ENCODE measurements around the gene CYREN. TPM values are rescaled to one million over a fixed set of nuclear protein-coding genes. Genes with fewer than 3 reads are reported as not detected.

The CYREN gene
- polyA plus RNA-seq, 1 donor (not counting 4 experiments of a cell fraction or from before 2014, with no cell fraction given): 41.7 TPM

GRCh38 chr7:135192914-135193536 is 22.5 kb upstream of the CYREN start:
- Histone ChIP-seq H2AFZ (ENCODE audit: control insufficient read depth, low read length) (no peak overlapping the region), H3K4me3 (ENCODE audit: control insufficient read depth in 2 of 3, extremely low read depth in 1 of 3, insufficient read depth in 2 of 3, low read depth in 1 of 3, low read length in 3 of 3) (peak overlapping the region in 1 of 3 experiments; percentile 19), H3K9ac (ENCODE audit: control insufficient read depth, extremely low read depth, insufficient read depth, low read length) (no peak overlapping the region), H3K79me2 (ENCODE audit: control insufficient read depth, insufficient read depth, low read length) (no peaks in the 10 kb centered on the region), H3K9me1 (ENCODE audit: control insufficient read depth, extremely low read depth, insufficient read depth, low read length) (peaks cover 2% of the 10 kb centered on the region), H3K4me1 (ENCODE audit: control insufficient read depth, extremely low read depth, insufficient read depth, low read length) (peaks cover 46% of the 10 kb centered on the region), H4K20me1 (ENCODE audit: control insufficient read depth, extremely low read depth, insufficient read depth, low read length) (no peaks in the 10 kb centered on the region), H3K36me3 (ENCODE audit: control insufficient read depth in 2 of 2, extremely low read depth in 1 of 2, insufficient read depth in 2 of 2, low read length in 2 of 2) (peaks cover 26 to 34% of the 10 kb centered on the region in 2 experiments), H3K27ac (ENCODE audit: control insufficient read depth, insufficient read depth, low read length) (peak overlapping the region; percentile 25), H3K9me3 (ENCODE audit: control insufficient read depth, low read depth, low read length) (no peaks in the 10 kb centered on the region), H3K27me3 (ENCODE audit: control insufficient read depth, extremely low read depth, insufficient read depth, low read length) (no peaks in the 10 kb centered on the region), H3K4me2 (ENCODE audit: control insufficient read depth, extremely low read depth, insufficient read depth, low read depth, low read length) (peak overlapping the region; percentile 12)
- FAIRE-seq (peak; percentile 76), DNase-seq (ENCODE audit: low read depth, low spot score) (no peak)
- dilution Hi-C loops (cut with MboI; ENCODE audit: extremely low pct_ligation_motif_present, low sequenced_read_pairs): no loop called here
- TF ChIP-seq, protein P1, sequence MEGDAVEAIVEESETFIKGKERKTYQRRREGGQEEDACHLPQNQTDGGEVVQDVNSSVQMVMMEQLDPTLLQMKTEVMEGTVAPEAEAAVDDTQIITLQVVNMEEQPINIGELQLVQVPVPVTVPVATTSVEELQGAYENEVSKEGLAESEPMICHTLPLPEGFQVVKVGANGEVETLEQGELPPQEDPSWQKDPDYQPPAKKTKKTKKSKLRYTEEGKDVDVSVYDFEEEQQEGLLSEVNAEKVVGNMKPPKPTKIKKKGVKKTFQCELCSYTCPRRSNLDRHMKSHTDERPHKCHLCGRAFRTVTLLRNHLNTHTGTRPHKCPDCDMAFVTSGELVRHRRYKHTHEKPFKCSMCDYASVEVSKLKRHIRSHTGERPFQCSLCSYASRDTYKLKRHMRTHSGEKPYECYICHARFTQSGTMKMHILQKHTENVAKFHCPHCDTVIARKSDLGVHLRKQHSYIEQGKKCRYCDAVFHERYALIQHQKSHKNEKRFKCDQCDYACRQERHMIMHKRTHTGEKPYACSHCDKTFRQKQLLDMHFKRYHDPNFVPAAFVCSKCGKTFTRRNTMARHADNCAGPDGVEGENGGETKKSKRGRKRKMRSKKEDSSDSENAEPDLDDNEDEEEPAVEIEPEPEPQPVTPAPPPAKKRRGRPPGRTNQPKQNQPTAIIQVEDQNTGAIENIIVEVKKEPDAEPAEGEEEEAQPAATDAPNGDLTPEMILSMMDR (optimal IDR thresholded peaks at IDR 0.05 in 1 of 3, IDR thresholded peaks at IDR 0.05 in 1 of 3, conservative IDR thresholded peaks at IDR 0.05 in 1 of 3; ENCODE audit: extremely low read depth in 1 of 3, insufficient read depth in 2 of 3, low read length in 3 of 3): no peak
- no peak for TF ChIP-seq EZH2 (IDR thresholded peaks at IDR 0.05; ENCODE audit: low read length)

GRCh38 chr7:135190703-135191102 is 20.2 kb upstream of the CYREN start:
- H4K20me1 ChIP-seq (ENCODE audit: control insufficient read depth, extremely low read depth, insufficient read depth, low read length): no peaks in the 10 kb centered on the region
- no peak overlapping the region for H3K9ac ChIP-seq (ENCODE audit: control insufficient read depth, extremely low read depth, insufficient read depth, low read length)
- no peak for DNase-seq (ENCODE audit: low read depth, low spot score)
- no peaks in the 10 kb centered on the region for H3K27me3 ChIP-seq (ENCODE audit: control insufficient read depth, extremely low read depth, insufficient read depth, low read length)
- H3K27ac ChIP-seq (ENCODE audit: control insufficient read depth, insufficient read depth, low read length): peak overlapping the region; percentile 62
- peaks cover 22 to 35% of the 10 kb centered on the region in 2 experiments for H3K36me3 ChIP-seq (ENCODE audit: control insufficient read depth in 2 of 2, extremely low read depth in 1 of 2, insufficient read depth in 2 of 2, low read length in 2 of 2)
- no peak for TF ChIP-seq EZH2 (IDR thresholded peaks at IDR 0.05; ENCODE audit: low read length)
- TF ChIP-seq, protein P1 (optimal IDR thresholded peaks at IDR 0.05 in 1 of 3, IDR thresholded peaks at IDR 0.05 in 1 of 3, conservative IDR thresholded peaks at IDR 0.05 in 1 of 3; ENCODE audit: extremely low read depth in 1 of 3, insufficient read depth in 2 of 3, low read length in 3 of 3): no peak
- H3K9me1 ChIP-seq (ENCODE audit: control insufficient read depth, extremely low read depth, insufficient read depth, low read length): peaks cover 2% of the 10 kb centered on the region
- peak overlapping the region; percentile 10 for H2AFZ ChIP-seq (ENCODE audit: control insufficient read depth, low read length)
- peak overlapping the region; percentile 59 for H3K4me2 ChIP-seq (ENCODE audit: control insufficient read depth, extremely low read depth, insufficient read depth, low read depth, low read length)
- H3K9me3 ChIP-seq (ENCODE audit: control insufficient read depth, low read depth, low read length): no peaks in the 10 kb centered on the region
- FAIRE-seq: peak; percentile 80
- H3K4me1 ChIP-seq (ENCODE audit: control insufficient read depth, extremely low read depth, insufficient read depth, low read length): peaks cover 55% of the 10 kb centered on the region
- dilution Hi-C loops (cut with MboI; ENCODE audit: extremely low pct_ligation_motif_present, low sequenced_read_pairs): no loop called here
- peak overlapping the region in 2 of 3 experiments; percentile 20 to 48 for H3K4me3 ChIP-seq (ENCODE audit: control insufficient read depth in 2 of 3, extremely low read depth in 1 of 3, insufficient read depth in 2 of 3, low read depth in 1 of 3, low read length in 3 of 3)
- H3K79me2 ChIP-seq (ENCODE audit: control insufficient read depth, insufficient read depth, low read length): peaks cover 3% of the 10 kb centered on the region
